ENCODE data around the gene GPR37L1.
"Not testable (repeated sequence)": the region's sequence is repeated elsewhere in the genome, so short reads cannot be mapped to it uniquely, and the experiment has no call there.

The GPR37L1 gene

DNA sequence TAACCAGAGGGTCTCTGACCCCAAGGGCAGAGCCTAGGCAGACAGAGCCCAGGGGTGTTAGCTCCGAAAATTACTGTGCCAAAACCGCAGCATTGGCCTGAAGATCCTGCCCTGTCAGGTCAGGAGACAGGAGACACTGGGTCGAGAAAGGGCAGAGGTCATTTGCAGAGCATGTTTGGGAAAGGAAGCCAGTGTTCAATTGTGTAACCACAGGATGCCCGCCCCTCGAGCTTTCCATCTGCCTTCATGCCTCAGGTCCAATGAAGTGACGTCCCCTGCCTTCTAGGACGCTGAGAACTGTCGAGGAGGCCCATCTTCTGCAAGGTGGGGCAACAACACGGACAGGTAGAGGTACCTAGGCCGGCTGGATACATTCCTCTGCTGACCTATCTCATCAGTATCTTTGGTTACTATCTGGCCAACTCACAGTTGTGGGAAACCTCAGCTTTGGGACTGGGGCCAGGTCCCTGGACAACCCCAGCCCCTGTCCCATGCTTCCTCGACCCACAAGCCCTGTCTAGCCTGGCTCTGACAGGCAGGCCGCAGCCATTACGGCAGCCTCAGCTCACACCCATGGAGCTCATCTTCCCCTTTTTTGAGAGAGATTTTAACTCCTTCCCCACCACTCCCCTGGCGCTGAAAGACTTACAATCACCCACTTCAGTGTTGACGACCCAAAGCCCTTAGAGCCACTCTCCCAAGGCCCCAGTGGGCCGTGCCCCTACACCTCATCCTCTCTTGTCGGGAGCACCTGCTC is 20.5 kb downstream of the GPR37L1 start:
- TF ChIP-seq POLR2AphosphoS5 (IDR thresholded peaks at IDR 0.05; ENCODE audit: low read depth, low read length) (no peak), POLR2A (IDR thresholded peaks at IDR 0.05; ENCODE audit: low read depth, low read length) (no peak), TAF1 (IDR thresholded peaks at IDR 0.05; ENCODE audit: borderline replicate concordance, low read depth, low read length) (no peak)
- DNase-seq (ENCODE audit: insufficient read length), result no peak
- FAIRE-seq, result no peak

DNA sequence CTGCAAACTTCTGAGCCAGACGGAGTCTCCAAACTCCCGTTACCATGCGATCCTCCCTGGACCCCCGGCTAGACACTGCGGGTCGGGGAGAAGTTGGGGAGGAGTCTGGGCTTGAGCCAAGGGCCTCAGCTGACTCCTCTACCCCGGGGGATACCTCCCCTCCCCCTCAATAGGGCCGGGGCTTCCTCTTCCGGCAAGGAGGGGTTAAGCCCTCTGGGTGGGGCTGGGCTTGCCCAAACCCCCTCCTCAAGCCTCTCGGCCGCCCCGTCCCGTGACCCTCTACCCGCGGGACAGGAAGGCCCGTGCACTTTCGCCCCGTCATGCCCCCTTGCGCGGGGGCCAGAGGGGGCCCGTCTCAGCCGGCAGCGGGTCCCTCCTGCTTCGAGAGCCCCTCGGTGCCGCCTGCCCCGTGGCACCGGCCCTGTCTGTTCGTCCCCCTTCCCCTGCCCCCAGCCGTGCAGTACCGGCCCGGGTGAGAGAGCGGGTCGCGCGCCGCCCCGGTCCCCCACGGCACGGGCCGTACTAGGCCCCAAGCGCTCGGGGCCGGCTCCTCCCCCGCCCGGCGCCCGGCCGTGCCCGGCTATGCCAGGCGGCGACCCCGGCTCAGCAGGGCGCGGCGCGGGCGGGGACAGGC is 21.2 kb downstream of the GPR37L1 start:
- FAIRE-seq (no peak), DNase-seq (ENCODE audit: insufficient read length) (peak; percentile 67)
- TF ChIP-seq TAF1 (IDR thresholded peaks at IDR 0.05; ENCODE audit: borderline replicate concordance, low read depth, low read length) (no peak), POLR2AphosphoS5 (IDR thresholded peaks at IDR 0.05; ENCODE audit: low read depth, low read length) (no peak), POLR2A (IDR thresholded peaks at IDR 0.05; ENCODE audit: low read depth, low read length) (no peak)

DNA sequence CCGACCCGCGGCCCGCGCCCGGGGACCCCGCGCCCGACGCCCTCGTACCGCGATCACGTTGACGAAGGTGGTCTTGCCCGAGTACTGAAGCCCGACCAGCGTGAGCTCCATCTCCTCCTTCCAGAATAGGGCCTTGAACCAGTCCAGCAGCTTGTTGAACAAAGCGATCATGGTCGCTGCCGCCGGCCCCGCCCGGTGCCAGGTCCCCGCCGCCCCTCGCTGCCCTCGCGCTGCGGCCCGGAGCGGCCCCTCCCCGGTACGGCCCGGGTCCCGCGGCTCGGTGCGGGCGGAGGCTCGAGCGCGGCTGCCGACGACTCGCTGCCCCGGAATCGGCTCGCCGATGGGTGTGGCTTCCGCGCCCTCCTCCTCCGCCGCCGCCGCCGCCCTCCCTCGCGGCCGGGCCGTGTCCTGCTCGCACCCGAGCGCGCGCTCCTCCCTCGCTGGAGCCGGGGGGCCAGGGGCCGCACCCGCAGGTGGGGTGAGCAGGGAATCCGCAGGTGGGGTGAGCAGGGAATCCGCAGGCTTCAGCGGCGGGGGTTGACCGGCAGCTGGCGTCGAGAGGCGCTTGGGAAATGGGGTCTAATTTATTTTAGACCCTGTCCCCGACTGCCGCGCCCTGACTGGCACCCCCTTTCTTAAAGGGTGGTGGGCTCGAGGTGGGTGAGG is 21.8 kb downstream of the GPR37L1 start, which contains the start of gene ARL8A:
Gene ARL8A, minus strand, starts transcription at position 336 of the 666 bp plus-strand sequence. Its CDS starts 165 bp downstream, at position 171.
- FAIRE-seq (peak; percentile 70), DNase-seq (ENCODE audit: insufficient read length) (peak; percentile 87)
- TF ChIP-seq POLR2A (IDR thresholded peaks at IDR 0.05; ENCODE audit: low read depth, low read length), result no peak; the same call in none of the 2 replicates
- TF ChIP-seq POLR2AphosphoS5 (IDR thresholded peaks at IDR 0.05; ENCODE audit: low read depth, low read length), result no peak
- TF ChIP-seq TAF1 (IDR thresholded peaks at IDR 0.05; ENCODE audit: borderline replicate concordance, low read depth, low read length), result no peak

DNA sequence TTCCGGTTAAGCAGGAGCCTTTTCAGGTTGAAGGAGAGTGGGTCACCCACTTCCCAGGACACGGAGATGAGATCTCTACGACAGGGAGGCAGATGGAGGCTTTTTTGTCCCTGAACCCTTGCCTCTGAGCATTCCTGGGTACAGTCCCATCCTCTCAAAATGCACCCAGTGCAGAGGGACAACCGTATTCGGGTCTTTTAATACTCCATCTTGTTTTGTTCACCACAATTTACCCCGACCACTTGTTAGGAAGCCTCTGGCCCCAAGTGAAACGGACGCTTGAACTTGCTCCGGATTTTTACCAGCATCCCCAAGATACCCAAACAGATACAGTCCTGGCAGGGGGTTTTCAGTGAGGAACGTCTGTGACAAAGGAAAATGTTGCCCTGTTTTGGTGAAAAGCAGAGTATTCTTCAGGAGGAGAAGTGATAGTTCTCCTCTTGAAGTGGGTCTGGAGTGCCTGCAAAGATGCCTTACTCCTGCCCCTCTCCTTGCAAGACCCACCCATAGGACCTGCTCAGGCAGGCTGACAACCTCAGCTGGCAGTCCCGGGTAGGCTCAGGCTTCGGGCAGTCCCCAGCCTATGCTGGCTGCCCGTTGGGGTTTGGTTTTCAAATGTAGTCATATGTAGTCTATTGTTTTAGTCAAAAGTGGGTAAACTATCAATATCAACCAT is 22.5 kb downstream of the GPR37L1 start:
- FAIRE-seq, result no peak

DNA sequence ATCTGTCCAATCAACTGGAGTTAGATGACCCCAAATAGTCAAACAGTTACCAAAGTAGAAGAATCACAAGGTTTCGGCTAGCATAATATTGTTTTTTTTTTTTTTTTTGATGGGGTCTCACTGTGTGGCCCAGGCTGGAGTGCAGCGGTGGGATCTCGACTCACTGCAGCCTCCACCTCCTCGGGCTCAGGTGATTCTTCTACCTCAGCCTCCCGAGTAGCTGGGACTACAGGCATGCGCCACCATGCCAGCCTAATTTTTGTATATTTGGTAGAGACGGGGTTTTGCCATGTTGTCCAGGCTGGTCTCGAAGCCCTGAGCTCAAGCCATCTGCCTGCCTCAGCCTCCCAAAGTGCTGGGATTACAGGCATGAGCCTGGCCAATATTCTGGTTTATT is 23.0 kb downstream of the GPR37L1 start:
- DNase-seq (ENCODE audit: insufficient read length); FAIRE-seq: not testable (repeated sequence)
- peak; percentile 15; the same call in 1 of the 2 replicates for TF ChIP-seq POLR2AphosphoS5 (IDR thresholded peaks at IDR 0.05; ENCODE audit: low read depth, low read length)

More for the DNA sequence above, 22.5 kb downstream of the GPR37L1 start:
- TF ChIP-seq POLR2AphosphoS5 (IDR thresholded peaks at IDR 0.05; ENCODE audit: low read depth, low read length) (peak; percentile 16), POLR2A (IDR thresholded peaks at IDR 0.05; ENCODE audit: low read depth, low read length) (peak; percentile 25; the same call in 1 of the 2 replicates), TAF1 (IDR thresholded peaks at IDR 0.05; ENCODE audit: borderline replicate concordance, low read depth, low read length) (no peak)
- DNase-seq (ENCODE audit: insufficient read length), result no peak

DNA sequence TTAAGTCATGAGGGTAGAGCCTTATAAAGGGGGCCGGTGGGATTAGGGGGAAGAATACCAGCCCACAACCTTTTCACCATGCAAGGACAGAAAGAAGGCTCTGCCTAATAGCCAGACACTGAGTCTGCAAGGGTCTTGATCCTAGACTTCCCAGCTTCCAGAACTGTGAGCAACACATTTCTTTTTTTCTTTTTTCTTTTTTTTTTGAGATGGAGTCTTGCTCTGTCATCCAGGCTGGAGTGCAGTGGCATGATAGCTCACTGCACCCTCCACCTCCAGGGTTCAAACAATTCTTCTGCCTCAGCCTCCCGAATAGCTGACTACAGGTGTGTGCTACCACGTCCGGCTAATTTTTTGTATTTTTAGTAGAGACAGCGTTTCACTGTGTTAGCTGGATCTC is 23.6 kb downstream of the GPR37L1 start:
- TF ChIP-seq POLR2AphosphoS5 (IDR thresholded peaks at IDR 0.05; ENCODE audit: low read depth, low read length) (no peak), POLR2A (IDR thresholded peaks at IDR 0.05; ENCODE audit: low read depth, low read length) (no peak), TAF1 (IDR thresholded peaks at IDR 0.05; ENCODE audit: borderline replicate concordance, low read depth, low read length) (no peak)
- no peak for FAIRE-seq

DNA sequence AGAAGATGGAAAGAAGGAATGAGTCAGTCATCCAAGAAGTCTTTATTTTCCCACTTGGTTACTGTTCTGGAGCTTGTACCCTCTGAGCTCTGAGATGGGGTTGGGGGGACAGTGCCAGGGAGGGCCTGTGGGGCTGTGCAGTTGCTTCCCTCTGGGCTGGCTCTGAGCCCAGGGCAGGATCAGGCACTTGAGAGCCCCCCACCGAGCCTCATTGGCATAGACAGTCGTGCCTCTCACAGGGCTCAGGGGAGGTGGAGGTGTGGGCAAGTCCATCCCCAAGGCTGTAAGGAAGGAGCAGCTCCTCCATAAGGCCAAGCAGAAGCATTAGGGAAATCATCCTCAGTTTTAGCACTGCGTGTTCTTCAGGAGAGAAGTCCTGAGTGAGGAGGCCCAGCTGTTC is 24.3 kb downstream of the GPR37L1 start:
- DNase-seq (ENCODE audit: insufficient read length) (no peak), FAIRE-seq (no peak)
- no peak; the same call in 1 of the 2 replicates for TF ChIP-seq POLR2A (IDR thresholded peaks at IDR 0.05; ENCODE audit: low read depth, low read length)
- no peak for TF ChIP-seq POLR2AphosphoS5 (IDR thresholded peaks at IDR 0.05; ENCODE audit: low read depth, low read length)
- no peak for TF ChIP-seq TAF1 (IDR thresholded peaks at IDR 0.05; ENCODE audit: borderline replicate concordance, low read depth, low read length)

More for the DNA sequence above, 23.6 kb downstream of the GPR37L1 start:
- no peak for DNase-seq (ENCODE audit: insufficient read length)

DNA sequence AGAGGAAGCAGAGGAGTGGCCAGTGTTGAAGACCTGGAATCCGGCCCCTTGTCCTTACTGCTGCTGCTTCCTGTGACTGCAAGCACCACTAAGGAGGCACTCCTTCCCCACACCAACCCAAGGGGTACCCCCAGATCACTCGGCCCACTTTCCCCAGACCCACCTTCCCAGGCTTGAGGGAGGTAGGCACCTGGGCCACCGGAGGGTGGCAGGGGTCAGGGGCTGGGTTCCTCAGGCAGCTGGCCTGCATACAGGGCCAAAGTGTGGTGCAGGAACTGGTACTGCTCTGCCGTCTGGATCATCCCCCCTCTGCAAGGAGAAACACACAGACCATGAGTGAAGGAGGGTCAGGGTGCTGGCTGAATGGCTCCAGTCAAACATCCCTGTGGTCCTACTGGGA is 25.7 kb downstream of the GPR37L1 start:
- FAIRE-seq (no peak), DNase-seq (ENCODE audit: insufficient read length) (no peak)
- TF ChIP-seq TAF1 (IDR thresholded peaks at IDR 0.05; ENCODE audit: borderline replicate concordance, low read depth, low read length), result no peak

DNA sequence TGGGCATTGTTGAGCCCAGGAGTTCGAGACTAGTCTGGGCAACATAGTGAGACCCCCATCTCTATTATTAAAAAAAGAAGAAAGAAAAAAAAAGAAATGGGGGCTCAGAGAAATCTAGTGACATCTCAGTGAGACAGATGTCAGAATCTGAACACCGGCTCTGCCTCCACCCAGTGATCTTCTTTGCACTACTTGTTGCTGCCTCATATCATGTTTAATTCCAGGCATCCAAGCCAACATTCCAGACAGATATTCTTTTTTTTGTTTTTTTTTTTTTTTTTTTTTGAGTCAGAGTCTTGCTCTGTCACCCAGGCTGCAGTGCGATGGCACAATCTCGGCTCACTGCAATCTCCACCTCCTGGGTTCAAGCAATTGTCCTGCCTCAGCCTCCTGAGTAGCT is 26.8 kb downstream of the GPR37L1 start:
- TF ChIP-seq TAF1 (IDR thresholded peaks at IDR 0.05; ENCODE audit: borderline replicate concordance, low read depth, low read length) (no peak), POLR2AphosphoS5 (IDR thresholded peaks at IDR 0.05; ENCODE audit: low read depth, low read length) (no peak), POLR2A (IDR thresholded peaks at IDR 0.05; ENCODE audit: low read depth, low read length) (no peak)
- DNase-seq (ENCODE audit: insufficient read length) (no peak), FAIRE-seq (no peak)

DNA sequence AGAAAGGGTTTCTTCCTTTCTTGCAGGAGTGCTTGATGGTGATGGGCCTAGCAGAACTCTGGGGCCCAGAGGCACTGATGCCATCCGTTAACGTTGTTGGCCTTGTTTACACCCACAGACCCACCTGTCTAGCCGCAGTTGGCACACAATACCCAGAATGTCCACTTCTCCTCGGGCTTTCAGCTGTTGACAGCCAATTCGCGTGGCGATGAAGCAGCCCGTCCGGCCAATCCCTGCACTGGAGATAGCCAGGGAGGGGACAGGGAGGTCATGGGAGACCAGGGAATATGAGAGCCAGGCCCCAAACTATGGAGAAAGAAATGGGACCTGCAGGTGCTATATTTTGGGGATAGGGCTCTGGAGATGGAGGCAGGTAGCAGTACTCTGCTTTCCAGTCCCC is 27.5 kb downstream of the GPR37L1 start:
- DNase-seq (ENCODE audit: insufficient read length) (no peak), FAIRE-seq (no peak)
- TF ChIP-seq TAF1 (IDR thresholded peaks at IDR 0.05; ENCODE audit: borderline replicate concordance, low read depth, low read length) (no peak), POLR2A (IDR thresholded peaks at IDR 0.05; ENCODE audit: low read depth, low read length) (no peak), POLR2AphosphoS5 (IDR thresholded peaks at IDR 0.05; ENCODE audit: low read depth, low read length) (no peak)

DNA sequence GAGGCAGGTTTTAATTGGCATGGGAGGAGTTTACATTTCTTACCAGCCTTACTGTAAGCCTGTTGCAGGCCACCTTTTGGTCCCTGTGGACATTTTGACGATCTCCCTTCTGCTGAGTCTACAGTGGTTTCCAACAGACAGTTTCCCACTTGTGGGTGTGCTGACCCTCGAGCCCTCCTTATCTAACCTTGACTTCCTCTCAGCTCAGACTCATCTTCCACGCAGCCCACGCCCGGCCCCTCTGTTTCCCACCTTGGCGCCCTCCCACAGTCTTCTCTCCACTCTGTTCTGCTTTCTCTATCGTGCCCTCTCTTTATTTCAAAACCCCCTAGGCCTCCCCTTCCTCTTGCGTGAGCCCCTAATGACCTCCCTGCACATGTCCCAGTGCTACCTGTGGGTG is 27.9 kb downstream of the GPR37L1 start:
- FAIRE-seq (no peak), DNase-seq (ENCODE audit: insufficient read length) (no peak)
- TF ChIP-seq TAF1 (IDR thresholded peaks at IDR 0.05; ENCODE audit: borderline replicate concordance, low read depth, low read length) (no peak), POLR2A (IDR thresholded peaks at IDR 0.05; ENCODE audit: low read depth, low read length) (no peak), POLR2AphosphoS5 (IDR thresholded peaks at IDR 0.05; ENCODE audit: low read depth, low read length) (peak; percentile 18; the same call in 1 of the 2 replicates)

Data from GM12892 (cell line).